Retina (tissue), 1 donor: ENCODE results near the gene SIVA1.

Source experiments
- DNase-seq: peaks from one replicate; pipeline ENCODE4 v3.0.0-alpha.2; 2016

Gene SIVA1

DNA sequence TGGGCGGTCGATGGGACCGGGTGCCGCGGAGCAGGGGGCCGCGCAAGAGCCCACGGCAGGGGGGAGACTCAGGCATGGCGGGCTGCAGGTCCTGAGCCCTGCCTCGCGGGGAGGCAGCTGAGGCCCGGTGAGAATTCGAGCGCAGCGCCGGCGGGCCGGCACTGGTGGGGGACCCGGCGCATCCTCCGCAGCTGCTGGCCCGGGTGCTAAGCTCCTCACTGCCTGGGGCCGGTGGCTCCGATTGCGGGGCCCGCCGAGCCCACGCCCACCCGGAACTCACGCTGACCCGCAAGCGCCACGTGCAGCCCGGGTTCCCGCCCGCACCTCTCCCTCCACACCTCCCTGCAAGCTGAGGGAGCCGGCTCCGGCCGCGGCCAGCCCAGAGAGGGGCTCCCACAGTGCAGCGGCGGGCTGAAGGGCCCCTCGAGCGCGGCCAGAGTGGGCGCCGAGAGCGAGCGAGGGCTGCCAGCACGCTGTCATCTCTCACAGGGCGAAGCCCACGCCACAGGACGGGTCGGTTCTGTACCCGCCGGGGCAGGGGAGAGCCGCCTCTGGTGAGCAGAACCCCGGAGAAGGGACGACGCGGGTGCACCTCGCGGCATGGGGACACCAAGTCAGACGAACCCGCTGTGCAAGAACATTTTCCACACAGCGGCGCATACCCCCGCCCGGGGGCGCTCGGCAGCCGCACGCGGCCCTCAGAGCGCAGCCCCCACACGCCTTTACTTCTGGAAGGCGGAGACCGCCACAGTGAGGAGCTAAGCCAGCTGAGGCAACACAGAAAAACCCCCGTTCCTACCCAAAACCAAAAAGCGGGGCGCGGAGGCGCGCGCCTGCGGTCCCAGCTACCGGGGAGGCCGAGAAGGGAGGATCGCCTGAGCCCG lies 1.2 kb upstream of the SIVA1 start:
- no peak for DNase-seq

DNA sequence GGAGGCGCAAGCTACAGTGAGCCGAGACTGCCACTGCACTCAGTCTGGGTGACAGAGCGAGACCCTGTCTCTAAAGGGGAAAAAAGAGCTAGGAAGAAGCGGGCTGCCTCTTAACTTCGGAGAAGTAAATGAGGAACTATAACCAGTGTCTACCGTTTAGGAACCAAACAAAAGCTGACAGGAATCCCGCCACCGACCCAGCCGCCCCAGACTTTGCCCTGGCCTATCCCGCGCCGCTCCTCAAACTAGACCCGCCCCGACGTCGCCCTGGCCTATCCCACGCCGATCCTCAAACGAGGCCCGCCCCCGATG lies 568 bp upstream of the SIVA1 start:
- no peak for DNase-seq

DNA sequence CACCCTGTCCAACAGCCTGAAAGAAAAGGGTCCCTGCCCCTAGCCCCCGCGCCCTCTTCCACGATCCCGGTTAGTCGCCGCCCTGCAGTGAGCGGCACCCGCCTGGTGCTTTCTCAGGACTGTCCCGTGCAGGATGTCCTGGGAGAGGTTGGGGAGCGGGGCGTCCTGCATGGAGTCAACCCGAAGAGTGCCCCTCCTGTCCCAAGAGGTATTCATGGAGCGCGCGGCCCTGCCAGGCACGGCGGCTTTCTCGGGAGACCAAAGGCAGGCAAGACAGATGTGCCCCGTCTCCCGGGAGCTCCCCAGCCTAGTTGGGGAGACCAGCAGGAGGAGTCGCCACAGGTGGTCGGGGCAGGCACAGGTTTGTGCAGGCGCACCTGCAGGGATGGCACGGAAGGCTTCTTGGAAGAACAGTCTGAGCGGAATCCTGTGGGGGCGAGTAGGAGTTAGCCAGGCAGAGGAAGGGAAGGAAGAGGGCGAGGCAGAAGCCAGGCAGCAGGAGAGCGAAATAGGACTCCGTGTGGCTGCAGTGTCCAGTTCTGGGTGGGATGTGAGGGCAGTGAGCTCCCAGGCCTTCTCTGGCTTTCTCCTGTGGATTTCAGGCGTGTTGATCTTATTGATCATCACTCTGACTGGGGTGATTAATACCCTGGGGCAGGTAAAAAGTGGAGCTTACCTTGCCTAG lies 723 bp downstream of the SIVA1 start:
- DNase-seq: no peak

DNA sequence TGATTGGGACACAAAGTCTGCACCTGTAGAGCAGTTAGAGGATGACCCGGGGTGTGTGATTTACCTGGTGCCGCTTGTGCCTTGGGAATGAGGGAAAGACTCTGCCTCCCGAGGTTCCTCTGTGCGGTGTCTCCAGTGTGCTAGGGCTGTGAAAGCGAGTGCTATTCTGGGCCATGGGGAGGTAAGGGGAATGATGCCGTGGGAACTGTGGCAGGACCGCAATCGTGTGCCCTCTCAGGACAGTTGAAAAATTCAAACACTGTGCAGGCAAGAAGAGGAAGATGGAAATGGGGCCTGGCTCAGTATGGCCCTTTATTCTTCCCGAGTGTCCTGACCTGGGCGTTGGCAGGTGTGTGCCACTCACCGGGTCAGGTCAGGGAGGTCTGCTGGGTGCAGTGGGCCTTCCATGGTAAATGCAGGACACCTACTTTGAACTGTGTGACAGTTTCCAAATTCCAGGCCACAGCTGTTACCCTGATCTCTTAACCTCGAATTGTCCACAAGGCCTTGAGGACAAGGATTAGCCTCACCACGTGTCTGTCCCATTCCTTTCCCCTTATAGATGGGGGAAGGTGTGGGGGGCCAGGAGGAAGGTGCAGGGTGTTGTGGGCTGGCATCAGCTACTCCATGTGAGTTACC lies 1.4 kb downstream of the SIVA1 start:
- DNase-seq: no peak

DNA sequence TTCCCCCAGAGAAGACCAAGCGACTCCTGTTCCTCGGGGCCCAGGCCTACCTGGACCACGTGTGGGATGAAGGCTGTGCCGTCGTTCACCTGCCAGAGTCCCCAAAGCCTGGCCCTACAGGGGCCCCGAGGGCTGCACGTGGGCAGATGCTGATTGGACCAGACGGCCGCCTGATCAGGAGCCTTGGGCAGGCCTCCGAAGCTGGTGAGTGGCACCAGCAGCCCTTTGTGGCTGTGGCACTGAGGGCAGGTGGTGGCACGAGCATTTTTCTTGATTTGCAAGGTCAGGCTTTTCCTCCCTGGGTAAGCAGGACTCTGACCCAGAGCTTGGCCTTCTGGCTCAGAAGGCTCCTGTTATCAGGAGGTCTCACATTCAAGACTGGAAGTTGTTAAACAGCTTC lies 2.7 kb downstream of the SIVA1 start:
- no peak for DNase-seq

DNA sequence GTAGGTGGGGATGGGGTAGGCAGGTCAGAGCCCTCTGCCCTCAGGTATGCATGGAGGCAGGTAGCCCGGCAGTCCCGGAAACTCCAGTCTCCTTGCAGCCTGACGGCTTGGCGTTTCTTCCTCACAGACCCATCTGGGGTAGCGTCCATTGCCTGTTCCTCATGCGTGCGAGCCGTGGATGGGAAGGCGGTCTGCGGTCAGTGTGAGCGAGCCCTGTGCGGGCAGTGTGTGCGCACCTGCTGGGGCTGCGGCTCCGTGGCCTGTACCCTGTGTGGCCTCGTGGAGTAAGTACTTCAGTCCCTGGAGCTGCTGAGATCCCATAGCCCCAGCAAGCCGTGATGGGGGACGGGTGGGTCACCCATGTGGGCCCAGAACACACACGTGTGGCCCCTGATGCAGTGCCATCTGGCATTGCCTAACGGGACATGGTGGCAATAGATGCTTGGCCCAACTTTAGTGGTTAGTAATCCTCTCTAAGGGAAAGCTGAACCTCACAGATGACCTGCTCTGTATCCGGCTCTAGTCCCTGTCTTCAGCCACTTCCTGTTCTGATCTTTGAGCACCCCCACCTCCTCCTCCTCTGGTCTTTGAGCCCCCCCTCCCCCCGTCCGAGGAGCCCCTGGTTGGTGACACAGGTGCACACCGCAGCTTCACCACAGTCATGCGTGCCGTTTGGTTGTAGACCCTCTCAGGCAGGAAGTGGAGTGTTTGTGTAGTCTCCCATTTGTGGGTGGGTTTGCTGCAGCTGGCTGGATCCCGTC lies 3.7 kb downstream of the SIVA1 start:
- no peak for DNase-seq

DNA sequence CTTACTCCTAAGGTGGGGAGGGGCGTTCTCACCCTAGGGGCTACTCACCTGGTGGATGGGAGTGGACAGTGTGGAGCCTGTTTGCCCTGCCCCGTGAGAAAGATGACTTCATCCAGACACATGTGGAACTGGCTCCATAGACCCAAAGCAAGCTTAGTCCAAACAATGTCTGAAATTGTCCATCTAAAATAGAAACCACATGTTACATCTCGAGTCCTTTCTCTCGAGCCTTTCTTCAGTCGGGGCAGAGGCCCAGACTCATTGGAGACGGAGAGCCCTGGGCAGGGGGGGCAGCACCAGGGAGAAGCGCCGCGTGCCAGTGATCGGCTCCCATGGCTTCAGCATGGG lies 4.3 kb downstream of the SIVA1 start:
- no peak for DNase-seq

DNA sequence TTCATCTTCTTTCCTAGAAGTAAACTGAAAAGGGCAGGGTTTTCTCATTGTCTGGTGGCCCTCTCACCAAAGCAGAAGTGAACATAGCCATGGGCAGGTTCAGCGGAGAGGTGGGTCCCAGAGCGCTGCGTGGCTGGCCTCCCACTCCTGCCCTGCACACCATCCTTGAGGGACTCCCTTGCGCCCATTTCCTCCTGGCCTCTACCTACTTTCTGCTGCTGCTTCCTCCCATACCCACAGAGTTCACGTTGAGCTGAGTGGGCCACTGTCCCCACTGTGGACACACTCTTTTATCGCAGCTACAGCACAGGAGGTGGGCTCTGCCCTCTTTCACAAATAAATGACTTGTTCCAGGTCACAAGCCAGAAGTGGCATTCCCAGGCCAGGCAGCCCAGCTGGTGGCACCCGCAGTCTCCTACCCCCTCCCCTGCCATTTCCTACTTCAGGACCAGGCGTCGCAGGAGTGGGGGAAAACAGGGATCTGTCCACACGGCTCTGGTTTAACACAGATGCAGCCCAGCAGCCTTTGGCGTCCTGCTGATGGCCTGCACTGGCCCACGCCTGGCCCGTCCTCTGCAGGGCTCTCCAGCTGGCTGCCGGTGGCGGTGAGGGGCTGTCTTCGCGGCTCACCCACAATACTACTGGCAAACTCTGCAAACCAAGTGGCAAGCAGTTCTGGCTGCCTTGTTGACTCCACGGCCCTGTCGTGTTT lies 4.9 kb downstream of the SIVA1 start:
- DNase-seq: no peak

DNA sequence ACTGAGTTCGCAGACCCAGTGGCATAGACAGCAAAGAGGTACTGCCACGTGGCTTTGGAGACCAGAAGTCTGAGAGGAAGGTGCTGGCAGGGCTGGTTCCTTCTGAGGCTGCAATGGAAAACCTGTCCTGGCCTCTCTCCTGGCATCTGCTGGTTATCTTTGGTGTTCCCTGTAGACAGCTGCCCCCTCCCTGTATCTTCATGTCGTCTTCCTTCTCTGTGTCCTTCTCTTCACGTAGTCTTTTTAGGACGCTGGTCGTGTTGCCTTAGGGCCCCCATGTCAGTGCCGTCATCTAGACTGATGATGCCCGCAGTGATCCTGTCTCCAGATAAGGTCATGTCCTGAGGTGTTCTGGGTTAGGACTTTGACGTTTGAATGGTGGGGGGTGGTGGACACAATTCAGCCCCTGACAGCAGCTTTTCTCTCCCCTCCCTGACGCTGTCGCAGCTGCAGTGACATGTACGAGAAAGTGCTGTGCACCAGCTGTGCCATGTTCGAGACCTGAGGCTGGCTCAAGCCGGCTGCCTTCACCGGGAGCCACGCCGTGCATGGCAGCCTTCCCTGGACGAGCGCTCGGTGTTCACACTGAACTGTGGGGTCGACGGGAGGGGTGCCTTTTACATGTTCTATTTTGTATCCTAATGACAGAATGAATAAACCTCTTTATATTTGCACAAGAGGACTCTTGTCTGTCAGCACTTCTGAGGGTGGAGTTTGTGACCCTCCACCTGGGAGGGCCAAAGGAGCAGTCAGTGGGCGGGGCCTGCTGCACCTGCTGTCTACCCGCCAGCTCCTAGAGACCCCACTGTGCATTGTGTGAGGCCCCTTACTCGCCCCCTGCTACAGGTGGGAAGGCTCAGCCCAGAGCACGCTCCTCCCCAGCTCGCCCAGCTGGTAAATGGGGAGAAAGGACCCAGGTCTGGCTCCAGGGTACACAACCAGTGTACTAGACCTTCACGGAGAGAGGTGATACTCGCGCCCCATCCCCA lies 6.3 kb downstream of the SIVA1 start:
- no peak for DNase-seq

DNA sequence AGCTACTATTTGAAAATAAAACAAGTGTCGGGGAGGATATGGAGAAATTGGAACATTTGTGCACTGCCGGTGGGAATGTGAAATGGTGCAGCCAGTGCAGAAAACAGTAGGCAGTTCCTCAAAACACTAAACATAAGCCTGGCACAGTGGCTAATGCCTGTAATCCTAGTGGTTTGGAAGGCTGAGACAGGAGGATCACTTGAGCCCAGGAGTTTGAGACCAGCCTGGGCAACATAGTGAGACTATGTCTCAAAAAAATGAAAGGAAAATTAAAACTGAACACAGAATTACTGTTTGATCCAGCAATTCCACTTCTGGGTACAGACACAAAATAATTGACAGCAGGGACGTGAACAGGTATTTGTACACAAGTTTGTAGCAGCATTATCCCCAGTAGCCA lies 12.6 kb downstream of the SIVA1 start:
- DNase-seq: no peak

DNA sequence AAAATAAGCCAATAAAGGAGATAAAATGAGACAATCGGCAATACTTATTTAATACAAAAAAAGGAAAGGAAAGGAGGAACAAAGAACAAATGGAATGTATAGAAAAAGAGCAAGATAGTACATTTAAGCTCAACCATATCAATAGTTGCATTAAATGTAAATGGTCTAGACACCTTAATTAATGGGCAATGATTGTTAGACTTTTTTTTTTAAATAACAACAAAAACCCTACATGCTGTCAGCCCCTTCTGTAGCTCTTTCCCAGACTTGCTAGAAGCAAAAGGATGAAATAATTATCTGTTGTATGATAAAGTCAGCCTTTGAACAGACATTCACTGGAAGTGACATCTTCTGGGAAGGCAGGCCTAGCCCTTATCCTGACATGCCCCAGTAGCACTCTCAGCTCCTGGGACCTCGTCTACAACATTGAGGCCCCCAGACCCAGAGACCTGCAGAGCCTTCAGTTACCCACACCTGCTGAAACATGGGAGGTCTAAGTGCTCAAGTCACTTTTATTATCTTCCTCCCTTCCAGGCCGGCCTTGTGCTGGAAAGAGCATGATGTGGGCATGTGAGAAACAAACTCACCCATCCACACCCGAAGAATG lies 13.4 kb downstream of the SIVA1 start:
- DNase-seq: no peak

DNA sequence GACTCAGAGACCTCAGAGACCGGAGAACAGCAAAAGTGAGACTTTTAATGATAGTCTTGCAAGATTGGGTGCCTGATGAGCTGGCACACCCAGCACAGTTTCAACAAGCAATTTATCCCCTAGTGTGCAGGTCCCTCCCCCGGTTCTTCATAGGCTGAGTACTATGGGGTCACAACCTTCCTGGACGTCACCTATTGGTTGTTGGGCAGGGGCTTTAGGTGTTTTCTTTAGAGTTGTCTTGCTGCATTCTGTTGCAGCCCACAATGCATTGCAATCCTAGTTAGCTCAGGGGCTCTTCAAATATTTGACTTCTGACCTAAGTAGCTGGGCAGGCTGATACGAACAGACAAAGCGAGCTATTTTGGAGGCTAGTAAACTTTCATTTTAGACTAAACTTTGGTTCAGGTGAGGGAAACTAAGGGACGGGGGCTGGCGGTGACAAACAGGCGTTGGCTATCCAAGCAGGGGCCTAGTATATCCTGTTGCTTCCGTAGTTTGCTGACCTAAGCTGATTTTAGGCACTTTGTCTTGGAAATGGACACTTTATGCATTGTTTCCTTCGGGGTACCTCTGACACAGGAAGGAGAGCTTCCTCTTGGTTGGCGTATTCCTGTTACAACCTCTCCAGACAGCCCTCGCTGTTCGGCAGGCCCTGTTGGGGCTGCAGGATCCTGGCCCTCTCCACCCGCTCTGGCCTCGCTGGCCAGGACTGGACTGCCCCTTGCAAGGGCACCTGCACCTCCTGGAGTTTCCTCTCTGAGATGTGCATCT lies 14.1 kb downstream of the SIVA1 start:
- DNase-seq: no peak

DNA sequence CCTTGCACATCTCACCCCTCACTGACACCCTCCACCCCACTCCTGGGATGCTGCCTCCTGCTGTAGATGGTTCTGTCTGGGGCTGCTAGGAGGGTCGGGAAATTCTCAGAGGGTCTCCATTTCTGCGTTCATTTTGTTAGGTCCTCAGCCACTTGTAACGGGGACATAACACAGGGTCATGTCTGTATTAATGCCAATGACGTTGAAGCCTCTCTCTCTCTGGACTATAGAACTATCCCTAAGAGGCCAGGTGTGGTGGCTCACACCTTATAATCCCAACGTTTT lies 14.6 kb downstream of the SIVA1 start:
- no peak for DNase-seq

DNA sequence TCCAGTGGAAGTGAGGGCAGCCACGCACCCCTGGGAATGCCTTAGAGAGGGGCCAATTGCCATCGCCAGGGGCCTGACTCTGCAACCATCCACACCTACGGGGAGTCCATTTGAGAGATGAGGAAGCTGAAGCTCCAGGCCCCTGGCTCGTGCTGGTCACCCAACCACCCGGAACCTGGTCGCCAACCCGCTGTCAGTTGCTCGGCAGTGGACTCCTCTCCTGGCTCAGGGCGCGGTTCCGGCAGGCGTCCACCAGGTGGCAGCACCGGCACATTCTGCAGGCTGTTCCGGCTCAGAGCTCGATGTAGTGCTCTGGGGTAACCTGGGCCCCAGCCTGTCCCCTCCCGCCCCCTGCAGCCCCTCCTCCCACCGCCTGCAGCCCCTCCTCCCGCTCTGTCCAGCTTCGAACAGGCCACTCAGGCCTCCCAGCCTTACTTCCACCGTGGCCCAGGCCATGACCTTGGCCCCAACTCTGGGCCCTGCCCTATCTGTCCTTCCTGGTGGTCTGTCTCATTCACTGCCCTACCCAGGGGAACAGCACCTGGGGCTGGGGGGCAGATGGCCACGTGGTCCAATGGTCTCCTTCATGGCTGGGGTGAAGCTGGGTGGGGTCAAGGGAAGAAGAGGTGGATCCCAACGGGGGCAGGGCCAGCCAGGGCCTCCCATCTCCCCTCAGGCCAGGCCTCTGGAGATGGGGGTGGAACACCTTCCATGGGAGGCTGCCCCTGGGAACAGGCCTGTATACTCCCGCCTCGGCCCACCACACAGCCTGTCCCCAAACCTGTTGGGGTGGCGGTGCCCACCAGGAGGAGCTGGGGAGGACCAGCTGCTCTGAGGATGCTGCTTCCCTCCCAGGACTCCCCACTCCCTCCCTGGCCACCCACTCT lies 15.7 kb downstream of the SIVA1 start:
- peak; percentile 90 for DNase-seq

DNA sequence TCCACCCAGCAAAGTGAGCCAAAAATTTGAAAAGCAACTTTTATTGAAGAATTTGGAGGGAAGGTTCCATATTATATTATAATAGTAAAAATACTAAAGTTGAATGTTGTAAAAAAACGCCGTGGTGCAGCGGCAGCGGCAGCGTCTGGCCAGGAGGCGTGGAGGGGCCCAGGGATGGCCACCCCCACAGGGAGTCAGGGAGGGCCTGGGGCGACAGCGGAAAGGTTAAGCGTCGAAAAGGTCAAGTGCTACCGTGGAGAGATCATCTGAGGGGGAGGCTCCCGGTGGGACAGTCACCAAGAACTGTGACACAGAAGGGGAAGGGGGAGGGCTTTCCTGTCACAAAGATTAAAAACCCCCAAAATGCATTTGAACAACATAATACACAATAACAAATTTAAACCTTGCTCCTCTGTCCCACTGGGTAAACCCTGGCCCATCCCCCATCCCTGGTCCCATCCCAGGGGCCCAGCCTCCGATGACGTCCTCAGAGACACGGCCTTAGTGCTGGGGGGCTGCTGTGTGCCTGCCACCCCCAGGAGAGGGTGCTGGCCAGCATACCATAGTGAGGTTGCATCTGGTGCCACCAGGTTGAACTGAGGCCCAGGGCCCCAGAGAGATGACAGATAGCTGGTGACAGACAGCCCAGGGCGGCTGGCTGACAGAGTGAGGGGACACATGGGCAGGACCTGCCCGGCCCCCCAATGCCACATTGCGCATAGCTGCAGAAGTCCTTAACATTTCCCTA lies 16.6 kb downstream of the SIVA1 start:
- DNase-seq: no peak

DNA sequence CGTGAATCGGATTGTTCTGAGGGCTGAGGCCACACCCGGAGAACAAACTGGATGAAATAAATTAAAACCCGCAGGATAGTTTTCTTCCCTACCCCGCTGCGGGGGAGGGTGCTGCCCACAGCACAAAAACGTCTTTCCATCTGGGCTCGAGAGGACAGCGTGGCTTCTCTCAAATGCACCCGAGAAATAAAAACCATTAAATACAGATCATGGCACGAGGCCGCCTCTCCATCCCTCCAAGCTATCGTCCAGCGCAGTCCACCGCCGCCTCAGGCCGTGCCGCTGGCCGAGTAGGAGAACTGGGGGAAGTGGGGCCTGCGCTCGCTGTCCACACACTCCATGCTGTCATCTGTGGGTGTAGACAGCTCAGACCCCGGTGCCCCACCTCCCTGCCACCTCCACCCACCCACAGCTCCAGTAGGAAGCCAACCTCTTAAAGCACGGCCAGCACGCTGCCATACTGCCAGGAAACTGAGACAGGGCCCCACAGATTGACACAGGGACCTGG lies 17.2 kb downstream of the SIVA1 start:
- DNase-seq: no peak

DNA sequence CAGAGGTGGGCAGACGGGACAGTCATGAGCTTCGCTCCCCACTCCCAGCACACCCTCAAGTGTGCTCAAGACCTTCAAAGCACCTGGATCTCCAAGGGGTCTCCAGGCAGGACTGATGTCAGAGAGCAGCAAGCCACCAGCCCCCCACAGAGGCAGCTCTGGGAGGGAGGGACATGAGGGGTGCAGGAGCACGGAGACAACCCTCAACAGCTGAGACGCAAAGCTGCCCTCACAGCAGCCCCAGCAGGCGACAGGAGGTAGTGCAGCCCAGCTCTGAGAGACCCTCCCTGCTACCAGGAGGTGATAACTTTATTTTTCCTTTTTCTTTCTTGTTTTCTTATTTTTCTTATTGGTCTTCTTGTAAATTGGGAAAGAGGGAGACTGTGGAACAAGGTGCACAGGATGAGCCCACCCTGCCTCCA lies 17.9 kb downstream of the SIVA1 start:
- DNase-seq: no peak

DNA sequence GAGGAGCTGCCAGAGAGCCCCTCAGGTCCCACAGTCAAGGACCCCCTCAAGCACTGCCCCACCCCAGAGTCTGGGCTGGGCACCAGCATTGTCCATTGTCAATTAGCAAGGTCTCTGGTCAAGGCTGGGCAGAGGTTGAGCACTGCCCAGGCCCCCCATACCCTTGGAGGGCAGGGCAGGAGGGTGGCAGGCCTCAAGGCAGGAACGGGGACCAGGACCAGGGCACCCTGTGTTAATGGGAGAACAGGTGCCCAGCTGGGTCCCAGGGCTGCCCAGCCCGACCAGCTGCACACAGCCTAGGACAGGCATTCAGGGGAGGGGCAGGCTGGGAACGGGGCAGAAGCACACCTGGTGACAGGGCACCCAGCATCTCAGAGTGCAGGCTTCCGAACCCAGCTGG lies 18.4 kb downstream of the SIVA1 start:
- DNase-seq: no peak
